ENCODE data around the gene DCTN4.

Gene DCTN4

GRCh38 chr5:150662731-150663516 lies 95.9 kb downstream of the DCTN4 start:
- DNase-seq, result no peak

GRCh38 chr5:150661821-150662596 lies 96.8 kb downstream of the DCTN4 start:
- DNase-seq, result no peak

GRCh38 chr5:150661086-150661485 lies 97.7 kb downstream of the DCTN4 start, which contains the start of gene MYOZ3:
Gene MYOZ3 (plus strand): TSS chr5:150661251. CDS start chr5:150662942, 1,691 bp downstream.
- DNase-seq, result no peak

GRCh38 chr5:150660108-150660831 lies 98.5 kb downstream of the DCTN4 start:
- DNase-seq, result no peak

- DNase-seq, result no peak
Measured at GRCh38 chr5:150659360-150660107, 99.3 kb downstream of the DCTN4 start.

- DNase-seq, result no peak
Measured at GRCh38 chr5:150658699-150659265, 100.0 kb downstream of the DCTN4 start.

Data from activated CD4-positive, alpha-beta T cell treated with anti-CD3 and anti-CD28 coated beads, Interleukin-2, amount 50 U/mL, for 1 hour (primary cell).